Loucy (cell line): ENCODE data around the gene KANSL1.

Experiments used
- EZH2phosphoT487 ChIP-seq: fragments of 200-600 bp; IDR thresholded peaks from 2 replicates; pipeline ENCODE4 v1.6.1; 2018; ENCODE audit warnings: antibody characterized with exemption, mild to moderate bottlenecking, moderate library complexity, borderline replicate concordance
- TF ChIP-seq, protein P1 (sequence below): fragments of 200-600 bp; sonication (generic); conservative IDR thresholded peaks from 2 replicates; pipeline ENCODE4 v1.5.1; 2014; ENCODE audit warnings: mild to moderate bottlenecking, antibody characterized with exemption, low read length

DNA sequence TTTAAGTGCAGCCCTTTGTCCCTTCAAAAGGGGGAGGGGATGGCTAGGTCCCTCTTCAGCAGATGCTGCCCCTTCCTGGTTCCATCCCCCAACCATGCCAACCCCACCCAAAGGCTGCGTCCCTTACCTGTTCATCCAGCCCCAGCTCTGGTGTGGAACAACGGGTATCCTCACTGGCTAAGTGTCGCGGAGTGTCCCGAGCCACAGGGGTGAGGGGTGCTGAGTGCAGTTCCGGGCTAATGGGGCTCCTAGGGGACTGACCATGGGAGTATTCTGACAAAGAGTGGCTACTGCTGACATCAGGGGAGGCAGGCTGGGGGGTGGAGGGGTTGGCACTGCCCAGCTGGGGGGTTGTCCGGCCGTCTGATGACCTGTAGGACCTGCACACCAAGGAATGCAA, 161.3 kb downstream of the KANSL1 start:
- TF ChIP-seq, protein P1, sequence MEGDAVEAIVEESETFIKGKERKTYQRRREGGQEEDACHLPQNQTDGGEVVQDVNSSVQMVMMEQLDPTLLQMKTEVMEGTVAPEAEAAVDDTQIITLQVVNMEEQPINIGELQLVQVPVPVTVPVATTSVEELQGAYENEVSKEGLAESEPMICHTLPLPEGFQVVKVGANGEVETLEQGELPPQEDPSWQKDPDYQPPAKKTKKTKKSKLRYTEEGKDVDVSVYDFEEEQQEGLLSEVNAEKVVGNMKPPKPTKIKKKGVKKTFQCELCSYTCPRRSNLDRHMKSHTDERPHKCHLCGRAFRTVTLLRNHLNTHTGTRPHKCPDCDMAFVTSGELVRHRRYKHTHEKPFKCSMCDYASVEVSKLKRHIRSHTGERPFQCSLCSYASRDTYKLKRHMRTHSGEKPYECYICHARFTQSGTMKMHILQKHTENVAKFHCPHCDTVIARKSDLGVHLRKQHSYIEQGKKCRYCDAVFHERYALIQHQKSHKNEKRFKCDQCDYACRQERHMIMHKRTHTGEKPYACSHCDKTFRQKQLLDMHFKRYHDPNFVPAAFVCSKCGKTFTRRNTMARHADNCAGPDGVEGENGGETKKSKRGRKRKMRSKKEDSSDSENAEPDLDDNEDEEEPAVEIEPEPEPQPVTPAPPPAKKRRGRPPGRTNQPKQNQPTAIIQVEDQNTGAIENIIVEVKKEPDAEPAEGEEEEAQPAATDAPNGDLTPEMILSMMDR: no peak
- no peak for TF ChIP-seq EZH2phosphoT487
